Endothelial cell (in vitro differentiated cells): Measurements from ENCODE around the gene RAB1B. TPM values are rescaled to one million over a fixed set of nuclear protein-coding genes. Genes with fewer than 3 reads are reported as not detected.

Experiments used
- DNase-seq: peaks from one replicate; pipeline ENCODE4 v3.0.0; 2021; ENCODE audit warnings: low spot score
- H3K27ac Mint-ChIP-seq: one replicate; pipeline ENCODE4 v1.8.0; 2021; ENCODE audit warnings: mixed read lengths, inconsistent platforms; ENCODE audit not compliant: unreplicated experiment
- H3K27me3 Mint-ChIP-seq: one replicate; pipeline ENCODE4 v1.8.0; 2021; ENCODE audit warnings: mild to moderate bottlenecking, moderate library complexity, mixed read lengths, inconsistent platforms; ENCODE audit not compliant: unreplicated experiment
- H3K36me3 Mint-ChIP-seq: one replicate; pipeline ENCODE4 v1.8.0; 2021; ENCODE audit warnings: mild to moderate bottlenecking, low read depth, mixed read lengths, inconsistent platforms; ENCODE audit not compliant: unreplicated experiment
- H3K4me1 Mint-ChIP-seq: one replicate; pipeline ENCODE4 v1.8.0; 2021; ENCODE audit warnings: mild to moderate bottlenecking, mixed read lengths, inconsistent platforms; ENCODE audit not compliant: unreplicated experiment
- H3K4me3 Mint-ChIP-seq: one replicate; pipeline ENCODE4 v1.8.0; 2021; ENCODE audit warnings: mild to moderate bottlenecking, mixed read lengths, inconsistent platforms; ENCODE audit not compliant: unreplicated experiment
- H3K9me3 Mint-ChIP-seq: one replicate; pipeline ENCODE4 v1.8.0; 2021; ENCODE audit warnings: mixed read lengths, inconsistent platforms; ENCODE audit not compliant: unreplicated experiment
- total RNA-seq: library from RNA; stranded (reverse); fragmentation: NEBNext Ultra II Directional; extraction: Animal tissue kit (Norgen Biotek cat#: 25700); gene quantifications from one replicate; pipeline ENCODE4 v1.2.1, GENCODE V29; 2021; ENCODE audit not compliant: unreplicated experiment
- TF ChIP-seq, protein P1 (sequence below): fragments of 200-600 bp; sonication (generic); IDR thresholded peaks from one replicate; pipeline ENCODE4 v1.5.0; 2021; ENCODE audit warnings: antibody characterized with exemption; ENCODE audit not compliant: unreplicated experiment

Gene RAB1B
- total RNA-seq, 1 donor from 2014 or later, result 189 TPM

DNA sequence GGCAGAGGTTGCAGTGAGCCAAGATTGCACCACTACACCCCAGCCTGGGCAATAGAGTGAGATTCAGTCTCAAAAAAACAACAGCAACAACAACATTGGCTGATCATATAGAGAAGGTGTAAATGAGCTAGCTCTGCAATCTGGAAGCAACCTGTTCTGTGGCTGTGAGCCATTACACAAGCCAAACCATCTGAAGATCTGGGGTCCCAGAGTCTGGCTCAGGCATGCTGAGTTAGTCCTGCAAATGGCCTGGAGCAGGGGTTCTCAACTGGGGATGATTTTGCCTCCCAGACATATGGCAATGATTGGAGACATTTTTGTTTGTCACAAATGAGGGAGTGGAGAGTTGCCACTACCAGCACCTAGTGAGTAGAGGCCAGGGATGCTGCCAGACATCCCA is 42.3 kb upstream of the RAB1B start:
- DNase-seq, result no peak
- TF ChIP-seq, protein P1, sequence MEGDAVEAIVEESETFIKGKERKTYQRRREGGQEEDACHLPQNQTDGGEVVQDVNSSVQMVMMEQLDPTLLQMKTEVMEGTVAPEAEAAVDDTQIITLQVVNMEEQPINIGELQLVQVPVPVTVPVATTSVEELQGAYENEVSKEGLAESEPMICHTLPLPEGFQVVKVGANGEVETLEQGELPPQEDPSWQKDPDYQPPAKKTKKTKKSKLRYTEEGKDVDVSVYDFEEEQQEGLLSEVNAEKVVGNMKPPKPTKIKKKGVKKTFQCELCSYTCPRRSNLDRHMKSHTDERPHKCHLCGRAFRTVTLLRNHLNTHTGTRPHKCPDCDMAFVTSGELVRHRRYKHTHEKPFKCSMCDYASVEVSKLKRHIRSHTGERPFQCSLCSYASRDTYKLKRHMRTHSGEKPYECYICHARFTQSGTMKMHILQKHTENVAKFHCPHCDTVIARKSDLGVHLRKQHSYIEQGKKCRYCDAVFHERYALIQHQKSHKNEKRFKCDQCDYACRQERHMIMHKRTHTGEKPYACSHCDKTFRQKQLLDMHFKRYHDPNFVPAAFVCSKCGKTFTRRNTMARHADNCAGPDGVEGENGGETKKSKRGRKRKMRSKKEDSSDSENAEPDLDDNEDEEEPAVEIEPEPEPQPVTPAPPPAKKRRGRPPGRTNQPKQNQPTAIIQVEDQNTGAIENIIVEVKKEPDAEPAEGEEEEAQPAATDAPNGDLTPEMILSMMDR, result no peak
- Mint-ChIP-seq H3K4me3 (no peak overlapping the region), H3K27ac (no peak overlapping the region), H3K9me3 (no peaks in the 10 kb centered on the region), H3K4me1 (no peaks in the 10 kb centered on the region), H3K36me3 (peaks cover 41% of the 10 kb centered on the region), H3K27me3 (no peaks in the 10 kb centered on the region)

- Mint-ChIP-seq H3K4me3 (no peak overlapping the region), H3K4me1 (no peaks in the 10 kb centered on the region), H3K27ac (no peak overlapping the region), H3K27me3 (peaks cover 4% of the 10 kb centered on the region), H3K9me3 (no peaks in the 10 kb centered on the region), H3K36me3 (peaks cover 40% of the 10 kb centered on the region)
- no peak for DNase-seq
- TF ChIP-seq, protein P1, result no peak
These were observed 40.7 kb upstream of the RAB1B start for GRCh38 chr11:66227700-66228099.

DNA sequence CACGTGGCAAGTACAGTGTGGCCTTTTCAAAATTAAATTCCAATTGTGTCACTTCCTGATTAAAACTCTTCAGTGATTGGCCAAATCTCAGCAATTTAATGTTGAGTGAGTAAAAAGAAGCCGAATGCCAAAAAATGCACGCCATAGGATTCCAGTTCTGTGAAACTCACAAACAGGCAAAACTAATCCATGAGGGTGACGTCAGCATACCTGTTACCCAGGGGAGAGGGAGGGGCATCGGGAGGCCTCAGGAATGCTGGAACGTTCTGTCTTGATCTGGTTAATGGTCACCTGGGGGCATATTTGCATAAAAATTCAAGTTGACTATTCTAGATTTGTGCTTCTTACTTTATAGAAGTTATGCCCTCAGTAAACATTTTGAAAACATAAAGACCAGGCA is 39.9 kb upstream of the RAB1B start:
- Mint-ChIP-seq H3K27ac (peak overlapping the region; percentile 28), H3K36me3 (peaks cover 45% of the 10 kb centered on the region), H3K9me3 (no peaks in the 10 kb centered on the region), H3K27me3 (peaks cover 7% of the 10 kb centered on the region), H3K4me1 (no peaks in the 10 kb centered on the region), H3K4me3 (peak overlapping the region; percentile 47)
- no peak for DNase-seq
- TF ChIP-seq, protein P1, result no peak

- Mint-ChIP-seq H3K27me3 (peaks cover 7% of the 10 kb centered on the region), H3K36me3 (peaks cover 52% of the 10 kb centered on the region), H3K4me3 (peak overlapping the region; percentile 62), H3K9me3 (no peaks in the 10 kb centered on the region), H3K4me1 (no peaks in the 10 kb centered on the region), H3K27ac (no peak overlapping the region)
- TF ChIP-seq, protein P1, result no peak
- DNase-seq, result no peak
These were observed 38.3 kb upstream of the RAB1B start for GRCh38 chr11:66230156-66230555.

- H3K27me3 Mint-ChIP-seq, result peaks cover 7% of the 10 kb centered on the region
- no peaks in the 10 kb centered on the region for H3K4me1 Mint-ChIP-seq
- H3K36me3 Mint-ChIP-seq, result peaks cover 60% of the 10 kb centered on the region
- no peaks in the 10 kb centered on the region for H3K9me3 Mint-ChIP-seq
- DNase-seq, result no peak
- no peak overlapping the region for H3K4me3 Mint-ChIP-seq
- TF ChIP-seq, protein P1, result no peak
- H3K27ac Mint-ChIP-seq, result no peak overlapping the region
These were observed 37.5 kb upstream of the RAB1B start for GRCh38 chr11:66230978-66231377.
